ENCODE data around the gene GMPPA. TPM values are rescaled to one million over a fixed set of nuclear protein-coding genes. Genes with fewer than 3 reads are reported as not detected.

GMPPA gene
- total and polyA plus RNA-seq, 9 of the 15 experiments (the other 6 are each of a cell fraction or from before 2014, with no cell fraction given): 7.0 to 101 (median 66.7) TPM

GRCh38 chr2:219459460-219460311 lies 39.0 kb upstream of the GMPPA start (continued):
- TF ChIP-seq ARID4B (CRISPR knock-in tag; IDR thresholded peaks at IDR 0.05): no peak
- no peak for TF ChIP-seq POLR3A (IDR thresholded peaks at IDR 0.05; ENCODE audit: borderline replicate concordance, extremely low read depth, insufficient read depth, insufficient read length)
- no peak for TF ChIP-seq ARHGAP35 (IDR thresholded peaks at IDR 0.05; ENCODE audit: partially characterized antibody)
- TF ChIP-seq ZNF407 (IDR thresholded peaks at IDR 0.05; ENCODE audit: low read depth): no peak
- TF ChIP-seq CBX8 (IDR thresholded peaks at IDR 0.05; ENCODE audit: borderline replicate concordance, extremely low read depth, low read depth, low read length, poor library complexity, severe bottlenecking): no peak
- no peak for TF ChIP-seq ZNF143 (CRISPR knock-in tag; IDR thresholded peaks at IDR 0.05)
- TF ChIP-seq ZNF316 (IDR thresholded peaks at IDR 0.05): no peak
- no peak for TF ChIP-seq SAFB2 (IDR thresholded peaks at IDR 0.05; ENCODE audit: borderline replicate concordance, low read depth, low read length, severe bottlenecking)
- no peak for TF ChIP-seq ASH1L (IDR thresholded peaks at IDR 0.05; ENCODE audit: borderline replicate concordance, low read depth, partially characterized antibody)
- TF ChIP-seq ZKSCAN8 (CRISPR knock-in tag; IDR thresholded peaks at IDR 0.05): no peak
- peak; percentile 81 for TF ChIP-seq ZBTB7A (IDR thresholded peaks at IDR 0.05; ENCODE audit: borderline replicate concordance, control insufficient read depth, low read depth, low read length)

All from K562 (cell line).